ENCODE measurements around the gene CD164L2.

Gene CD164L2

DNA sequence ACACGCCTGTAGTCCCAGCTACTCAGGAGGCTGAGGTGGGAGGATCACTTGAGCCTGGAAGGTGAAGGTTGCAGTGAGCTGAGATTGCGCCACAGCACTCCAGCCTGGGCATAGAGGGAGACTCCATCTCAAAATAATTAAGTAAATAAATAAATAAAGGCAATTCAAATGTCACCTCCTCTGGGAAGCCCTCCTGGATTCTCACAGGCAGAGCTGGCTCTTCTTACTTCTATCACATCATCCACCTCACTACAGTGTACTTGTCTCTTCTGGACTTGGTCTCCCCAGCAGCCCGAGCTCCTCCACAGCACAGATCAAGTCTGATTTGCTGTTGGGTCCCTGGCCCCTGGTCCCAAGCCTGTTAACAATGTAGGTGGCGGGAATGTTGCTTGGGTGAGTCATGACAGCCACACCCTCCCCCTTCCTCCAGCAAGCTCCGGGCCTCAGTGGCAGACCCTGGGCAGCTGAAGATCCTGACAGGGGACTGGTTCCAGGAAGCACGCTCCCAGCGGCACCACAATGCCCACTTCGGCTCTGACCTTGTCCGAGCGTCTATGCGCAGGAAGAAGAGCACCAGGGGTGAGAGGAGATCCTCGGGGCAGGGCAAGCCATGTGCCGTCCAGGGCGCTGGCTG is 36.0 kb downstream of the CD164L2 start:
- DNase-seq (ENCODE audit: low read depth in 2 of 2): no peak

DNA sequence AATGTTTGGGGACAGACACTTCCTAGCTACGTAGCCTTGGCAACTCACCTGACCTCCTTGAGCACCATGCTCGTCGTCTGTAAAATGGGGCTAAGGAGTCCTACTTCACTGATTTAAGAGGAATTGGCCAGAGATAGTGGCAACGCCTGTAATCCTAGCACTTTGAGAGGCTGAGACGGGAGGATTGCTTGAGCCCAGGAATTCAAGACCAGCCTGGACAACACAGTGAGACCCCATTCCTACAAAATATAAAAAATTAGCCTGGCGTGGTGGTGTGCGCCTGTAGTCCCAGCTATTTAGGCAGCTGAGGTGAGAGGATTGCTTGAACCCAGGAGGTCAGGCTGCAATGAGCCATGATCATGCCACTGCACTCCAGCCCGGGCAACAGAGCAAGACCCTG is 36.8 kb downstream of the CD164L2 start:
- DNase-seq (ENCODE audit: low read depth in 2 of 2): no peak

DNA sequence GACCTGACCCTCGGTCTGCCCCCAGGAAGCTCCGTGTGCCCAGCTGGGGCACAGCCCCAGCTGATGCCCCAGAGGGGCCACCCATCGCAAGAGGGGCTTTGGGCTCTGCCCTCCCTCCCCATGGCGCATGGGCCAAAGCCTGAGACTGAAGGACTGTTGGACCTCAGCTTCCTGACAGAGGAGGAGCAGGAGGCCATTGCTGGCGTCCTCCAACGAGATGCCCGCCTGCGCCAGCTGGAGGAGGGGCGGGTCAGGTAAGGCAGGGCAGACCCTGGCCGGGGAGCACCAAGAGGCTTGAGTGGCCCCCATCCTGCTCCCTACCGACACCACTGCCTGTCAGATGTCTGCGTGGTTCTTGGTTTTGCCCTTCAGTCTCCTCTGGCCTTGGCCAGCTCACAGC is 37.9 kb downstream of the CD164L2 start:
- no peak for DNase-seq (ENCODE audit: low read depth in 2 of 2)

DNA sequence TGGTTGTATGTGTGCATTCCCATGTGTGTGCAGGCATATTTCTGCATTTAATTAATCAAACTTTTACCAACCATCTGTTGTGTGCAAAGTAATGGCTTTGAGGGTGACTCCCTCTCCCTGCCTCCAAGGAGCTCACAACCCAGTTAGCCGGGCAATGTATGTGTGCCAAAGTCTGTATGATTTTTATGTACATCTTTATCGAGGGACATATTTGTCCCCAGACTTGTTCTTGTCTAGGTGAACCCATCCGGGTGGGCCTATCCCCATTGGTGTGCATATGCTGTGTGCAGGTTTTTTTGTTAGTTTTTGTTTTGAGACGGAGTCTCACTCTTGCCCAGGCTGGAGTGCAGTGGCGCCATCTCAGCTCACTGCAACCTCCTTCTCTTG is 39.5 kb downstream of the CD164L2 start:
- no peak for DNase-seq (ENCODE audit: low read depth in 2 of 2)

DNA sequence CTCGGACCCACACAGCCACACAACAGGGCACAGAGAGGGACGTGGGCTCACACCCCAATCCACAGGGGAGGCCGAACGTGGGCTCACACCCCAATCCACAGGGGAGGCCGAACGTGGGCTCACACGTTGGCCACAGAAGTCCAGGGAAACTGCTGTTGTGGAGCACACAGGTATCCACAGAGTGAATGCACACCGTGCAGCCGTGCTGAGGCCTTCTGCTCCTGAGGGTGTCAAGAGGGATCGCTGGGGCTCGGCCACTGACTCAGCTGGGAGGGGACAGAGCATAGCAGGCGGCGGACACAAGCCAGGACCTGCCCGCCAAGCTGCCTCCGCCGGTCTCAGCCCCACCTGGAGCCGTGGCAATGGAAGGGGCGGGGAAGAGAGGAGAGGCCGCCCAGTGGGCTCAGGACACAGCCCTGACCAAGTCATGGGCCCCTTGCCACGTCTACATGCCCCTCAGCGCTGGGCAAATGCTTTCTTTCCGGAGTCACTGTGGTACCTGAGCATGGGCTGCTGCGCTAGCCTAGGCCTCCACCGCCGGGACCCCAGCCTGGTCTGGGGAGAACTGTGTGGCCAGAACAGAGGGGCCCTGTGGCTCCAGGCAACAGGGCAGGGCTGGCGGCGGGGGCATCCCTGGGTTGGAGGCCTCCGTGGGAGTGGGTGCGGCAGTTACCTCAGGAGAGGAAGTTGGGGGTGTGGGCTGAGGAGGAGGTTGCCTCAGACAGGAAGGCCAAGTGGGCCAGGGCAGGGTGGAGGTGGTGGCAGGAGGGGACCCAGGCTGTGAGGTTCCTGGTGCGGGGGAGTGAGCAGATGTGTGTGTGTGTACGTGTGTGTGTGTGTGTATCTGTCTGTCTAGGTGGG is 40.1 kb downstream of the CD164L2 start:
- DNase-seq (ENCODE audit: low read depth in 2 of 2): peak in 1 of 2 donors; percentile 42

DNA sequence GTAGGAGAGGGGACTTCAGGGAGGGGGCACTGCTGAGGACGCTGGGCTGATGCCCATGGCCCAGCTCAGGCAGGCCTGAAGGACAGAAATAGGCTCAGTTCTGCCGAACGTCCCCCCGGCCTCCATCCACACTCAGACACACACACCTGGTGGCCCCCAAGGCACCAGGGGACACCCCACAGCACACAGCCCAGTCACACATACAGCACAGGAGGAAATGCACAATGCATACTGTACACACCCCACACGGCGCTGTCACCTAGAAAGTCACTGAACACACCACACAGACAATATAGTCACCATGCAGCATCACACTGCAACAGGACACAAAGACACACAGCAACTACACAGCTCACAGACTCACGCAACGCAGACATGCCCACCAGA is 40.7 kb downstream of the CD164L2 start:
- DNase-seq (ENCODE audit: low read depth in 2 of 2): no peak

DNA sequence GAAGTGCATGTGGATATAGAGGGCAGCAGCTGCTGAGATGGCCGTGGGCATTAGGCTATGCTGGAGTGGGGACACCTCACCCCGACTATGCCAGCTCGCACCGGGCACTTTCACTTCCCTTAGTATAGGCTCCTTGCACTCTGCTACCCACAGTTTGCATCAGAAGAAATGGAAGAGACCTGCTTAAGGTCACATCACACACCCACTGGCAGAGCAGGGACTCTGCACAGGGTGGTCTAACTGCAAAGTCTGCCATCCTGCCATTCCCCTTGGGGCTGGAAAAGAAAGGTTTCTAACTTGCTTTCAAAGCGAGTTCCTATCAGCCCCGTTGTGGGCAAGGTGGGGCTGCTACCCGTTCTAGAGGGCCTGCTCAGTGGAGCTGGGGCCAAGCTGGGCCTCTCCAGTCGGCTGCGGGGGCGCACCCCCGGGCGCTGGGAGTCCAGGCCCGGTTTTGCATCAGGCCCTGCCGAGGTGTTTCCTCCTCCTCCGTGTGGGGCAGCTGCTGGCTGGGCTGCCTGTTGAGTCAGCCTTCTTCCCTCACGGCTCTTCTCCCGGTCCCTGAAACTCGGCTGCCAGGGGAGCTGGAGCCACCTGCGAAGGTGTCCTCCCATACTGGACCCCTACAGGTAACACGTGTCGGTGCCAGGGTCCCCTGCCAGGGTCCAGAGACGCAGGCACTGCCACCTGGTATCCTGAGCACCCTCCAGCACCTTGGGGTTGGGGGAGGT is 41.4 kb downstream of the CD164L2 start, which contains the start of gene SYTL1:
Gene SYTL1 (plus strand): TSS at position 498 of the 728 bp plus-strand sequence. CDS start 3,313 bp downstream, outside the sequence.
- DNase-seq (ENCODE audit: low read depth in 2 of 2): peak; percentile 52 to 57

DNA sequence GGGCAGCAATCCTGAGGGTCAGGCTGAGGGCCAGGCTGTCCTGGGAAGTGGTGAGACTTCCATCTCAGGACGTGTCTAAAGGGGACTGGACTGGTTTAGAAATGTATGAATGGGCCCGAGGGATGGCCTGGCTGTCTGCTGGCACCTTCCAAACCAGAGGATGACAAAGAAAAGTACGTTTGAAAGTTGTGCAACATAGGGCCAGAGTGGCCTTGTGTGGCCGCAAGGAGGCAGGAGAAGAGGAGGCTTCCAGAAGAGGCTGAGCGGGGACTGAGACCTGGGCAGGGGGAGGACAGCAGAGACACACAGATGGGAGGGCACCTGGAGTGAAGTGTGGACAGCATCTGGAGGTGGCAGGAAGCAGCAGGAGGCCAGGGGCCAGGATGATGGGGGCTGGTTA is 43.9 kb downstream of the CD164L2 start:
- no peak for DNase-seq (ENCODE audit: low read depth in 2 of 2)

DNA sequence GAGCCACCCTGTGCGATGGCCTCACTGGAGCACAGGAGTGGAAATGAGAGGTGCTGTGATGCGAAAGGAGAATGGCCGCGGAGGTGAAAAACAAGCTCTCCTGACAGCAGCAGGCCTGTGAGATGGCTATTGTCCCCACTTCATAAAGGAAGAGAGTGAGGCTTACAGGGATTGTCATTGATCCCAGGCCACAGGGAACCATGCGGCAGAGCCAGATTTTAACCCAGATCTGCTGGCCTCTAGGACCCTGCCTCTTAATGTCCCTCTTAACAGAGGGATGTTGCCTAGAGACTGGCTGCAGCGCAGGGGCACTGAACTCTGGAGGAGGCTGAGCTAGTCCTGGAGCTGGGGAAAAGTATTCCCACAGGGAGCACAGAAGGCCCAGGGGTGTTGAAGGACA is 44.4 kb downstream of the CD164L2 start:
- no peak for DNase-seq (ENCODE audit: low read depth in 2 of 2)

DNA sequence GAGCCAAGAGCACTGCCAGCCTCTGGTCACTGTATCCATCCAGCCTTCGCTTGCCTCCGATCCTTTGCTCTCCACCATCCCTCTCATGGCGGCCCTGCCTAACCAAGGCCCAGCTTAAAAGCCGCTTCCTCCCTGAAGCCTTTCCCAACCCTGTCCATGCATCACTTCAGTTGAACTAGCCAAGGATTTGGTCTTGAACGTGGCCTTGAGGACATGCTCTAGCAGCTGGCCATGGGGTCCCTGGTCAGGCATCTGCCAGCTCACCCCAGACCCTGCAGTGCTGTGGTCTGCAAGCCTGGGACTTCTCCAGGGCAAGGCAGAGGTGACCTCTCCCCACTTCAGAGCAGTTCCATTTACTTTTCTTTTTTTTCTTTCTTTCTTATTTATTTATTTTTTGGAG is 46.4 kb downstream of the CD164L2 start:
- DNase-seq (ENCODE audit: low read depth in 2 of 2): no peak

DNA sequence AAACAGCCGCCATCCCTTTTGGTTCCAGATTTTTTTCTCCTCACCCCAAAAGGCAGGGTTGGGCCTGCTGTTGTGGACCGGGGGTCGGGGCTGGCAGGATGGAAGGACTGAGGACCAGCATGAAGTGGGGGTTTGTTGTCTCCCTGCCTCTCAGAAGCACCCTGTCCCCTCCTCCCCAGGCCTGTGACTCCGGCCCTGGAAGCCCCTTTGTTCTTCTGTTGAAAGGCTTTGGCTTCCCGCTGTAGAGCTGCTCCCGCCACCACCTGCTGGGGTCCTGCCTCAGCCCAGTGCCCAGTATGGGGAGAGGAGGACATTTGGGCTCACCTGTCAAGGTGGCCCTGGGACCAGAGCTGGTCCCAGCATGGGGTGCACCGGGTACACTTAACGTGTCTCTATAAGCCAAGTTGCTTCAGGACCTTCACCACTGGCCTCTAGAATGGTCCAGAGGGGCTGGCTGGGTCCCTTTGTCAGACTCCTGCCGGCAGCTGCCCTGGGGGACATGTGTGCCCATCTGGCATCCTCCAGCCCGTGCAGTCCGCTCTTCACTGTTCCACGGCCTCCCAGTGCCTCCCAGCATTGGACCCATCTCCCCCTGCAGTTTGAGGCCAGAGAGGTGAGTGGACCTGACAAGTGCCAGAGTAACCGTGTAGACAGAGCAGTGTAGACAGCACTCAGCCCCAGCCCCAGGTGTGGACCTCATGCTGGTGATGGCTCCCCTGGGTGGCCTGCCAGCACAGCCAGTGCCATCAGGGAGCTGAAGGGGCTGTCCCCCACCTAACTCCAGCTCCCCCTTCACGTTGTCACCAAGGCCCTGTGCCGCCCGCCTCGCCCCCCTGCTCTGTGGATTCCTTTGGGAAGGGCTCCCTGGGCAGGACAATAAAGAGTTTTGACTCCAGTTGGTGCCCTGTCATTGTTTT is 47.4 kb downstream of the CD164L2 start:
- DNase-seq (ENCODE audit: low read depth in 2 of 2): no peak

DNA sequence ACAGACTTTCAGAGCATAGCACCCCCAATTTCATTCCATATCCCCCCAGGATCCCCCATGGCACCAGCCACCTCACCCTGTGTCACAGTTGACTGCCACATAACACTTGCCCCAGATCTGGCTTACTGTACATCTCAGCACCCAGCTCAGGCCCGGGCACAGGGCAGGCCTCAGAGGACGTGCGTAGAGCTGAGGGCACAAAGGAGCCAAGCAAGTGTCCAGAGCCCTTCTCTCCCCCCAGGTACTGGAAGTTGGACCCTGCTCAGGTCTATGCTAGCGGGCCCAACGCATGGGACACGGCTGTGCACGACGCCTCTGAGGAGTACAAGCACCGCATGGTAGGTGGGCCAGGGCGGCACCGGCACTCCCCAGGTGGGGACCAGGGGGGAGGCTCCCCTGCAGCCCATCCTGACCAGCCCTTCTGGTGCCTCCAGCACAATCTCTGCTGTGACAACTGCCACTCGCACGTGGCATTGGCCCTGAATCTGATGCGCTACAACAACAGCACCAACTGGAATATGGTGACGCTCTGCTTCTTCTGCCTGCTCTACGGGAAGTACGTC is 49.3 kb downstream of the CD164L2 start:
- DNase-seq (ENCODE audit: low read depth in 2 of 2): no peak

DNA sequence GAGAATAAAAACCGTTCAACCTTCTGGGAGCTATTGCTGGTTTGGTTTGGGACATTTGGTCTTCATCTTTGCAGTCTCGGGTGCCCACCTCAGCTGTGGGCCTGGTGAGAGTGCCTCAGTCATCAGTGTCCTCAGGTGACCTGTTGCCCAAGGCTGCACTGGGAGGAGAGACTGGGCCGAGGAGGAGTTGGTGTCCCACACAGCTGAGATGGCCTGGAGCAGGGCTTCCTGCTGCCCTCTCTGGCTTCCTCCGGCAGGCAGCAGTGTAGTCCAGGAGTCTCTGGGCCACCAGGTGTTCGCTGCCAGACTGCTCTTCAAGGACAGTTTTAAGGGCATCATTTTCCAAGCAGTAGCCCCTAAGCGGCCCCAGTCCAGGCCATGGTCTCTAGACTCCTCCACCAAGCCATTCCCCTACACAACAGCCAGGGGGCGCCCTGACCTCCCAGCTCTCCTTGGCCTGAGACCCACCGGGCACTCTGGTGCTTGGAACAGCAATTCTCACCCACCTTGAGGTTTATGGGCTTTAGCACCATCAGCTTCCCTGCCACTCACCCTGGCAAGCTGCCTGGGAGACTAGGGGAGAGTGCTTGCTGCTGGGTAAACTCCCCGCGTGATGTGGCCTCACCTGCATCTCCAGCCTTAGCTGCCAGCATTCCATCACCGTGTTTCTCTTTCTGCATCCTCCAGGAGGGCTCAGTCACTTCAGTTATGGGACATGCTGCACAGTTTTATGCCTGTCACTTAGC is 50.4 kb downstream of the CD164L2 start:
- peak in 1 of 2 donors; percentile 36 for DNase-seq (ENCODE audit: low read depth in 2 of 2)

DNA sequence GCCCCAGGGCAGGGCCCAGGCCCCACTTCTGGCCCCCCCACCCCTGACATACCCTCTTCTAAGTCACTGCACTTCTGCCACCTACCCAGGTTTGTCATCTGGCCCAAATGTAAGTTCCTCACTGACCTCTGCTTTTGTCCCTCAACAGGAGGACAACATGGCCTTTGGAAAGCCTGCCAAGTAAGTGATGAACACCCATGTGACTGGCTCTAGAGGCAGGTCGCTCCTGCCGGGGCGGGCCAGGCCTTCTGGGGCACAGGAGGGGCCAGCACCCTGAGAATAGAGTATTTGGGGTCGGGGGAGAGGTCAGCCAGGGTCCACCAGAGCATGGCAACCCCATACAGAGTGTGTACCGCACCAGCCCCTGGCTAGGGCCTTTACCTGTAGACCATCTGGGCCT is 51.2 kb downstream of the CD164L2 start:
- DNase-seq (ENCODE audit: low read depth in 2 of 2): no peak

DNA sequence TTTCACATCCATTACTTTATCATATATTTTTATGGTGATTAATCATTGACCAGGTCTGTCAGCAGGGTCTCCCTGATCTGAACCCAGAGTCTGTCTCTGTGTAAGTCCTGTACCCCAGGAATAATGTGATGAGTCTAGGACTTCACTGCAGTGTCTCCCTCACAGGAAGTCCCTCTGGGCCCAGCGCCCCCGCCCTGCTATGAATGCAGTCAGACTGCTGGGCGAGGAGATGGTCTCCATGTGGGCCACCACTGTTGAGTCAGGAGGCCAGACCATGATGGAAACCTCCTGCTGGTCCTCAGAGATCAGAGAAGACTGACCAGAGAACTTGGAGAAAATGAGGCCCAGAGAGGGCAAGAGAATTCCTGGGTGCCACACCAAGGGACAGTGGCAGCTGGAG is 51.7 kb downstream of the CD164L2 start:
- no peak for DNase-seq (ENCODE audit: low read depth in 2 of 2)

DNA sequence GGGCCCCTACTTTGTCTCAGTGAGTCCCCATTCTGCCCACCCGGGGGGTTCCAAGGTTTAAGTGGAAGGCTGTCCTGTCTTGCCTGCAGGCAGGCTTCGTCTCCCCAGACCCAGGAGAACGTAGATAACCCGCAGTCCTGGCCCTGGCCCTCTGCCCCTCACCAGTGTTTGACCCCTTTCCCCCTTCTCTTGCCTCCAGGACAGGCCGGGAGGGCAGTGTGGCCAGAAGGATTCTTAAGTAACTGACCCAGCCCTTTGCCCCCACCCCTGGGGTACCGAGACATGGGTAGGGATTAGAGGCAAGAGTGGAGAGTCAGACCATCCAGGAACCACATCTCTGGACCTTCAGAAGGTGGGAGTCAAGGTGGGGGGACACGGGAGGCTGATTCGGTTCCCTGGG is 52.3 kb downstream of the CD164L2 start:
- no peak for DNase-seq (ENCODE audit: low read depth in 2 of 2)
